NB4 (cell line): ENCODE data around the gene ITGA11.
A peak's percentile ranks its signal among the peaks of the same experiment; 100 is the strongest.

Experiments
- DNase-seq: peaks from one replicate; pipeline ENCODE4 v3.0.0; 2010; ENCODE audit warnings: low read depth
- H3K4me3 ChIP-seq: one replicate; pipeline ENCODE4 v1.5.1; 2011; ENCODE audit warnings: mild to moderate bottlenecking, low read depth, low read length, moderate library complexity
- CTCF ChIP-seq: IDR thresholded peaks from one replicate; pipeline ENCODE4 v1.5.1; 2012; ENCODE audit warnings: low read depth, low read length
- MAX ChIP-seq: IDR thresholded peaks from 2 replicates; pipeline ENCODE4 v1.6.1; 2011; ENCODE audit warnings: low read depth, low read length
- MYC ChIP-seq: IDR thresholded peaks from 2 replicates; pipeline ENCODE4 v1.6.1; 2011; ENCODE audit warnings: low read depth, low read length
- POLR2A ChIP-seq: IDR thresholded peaks from 2 replicates; pipeline ENCODE4 v1.6.1; 2011; ENCODE audit warnings: mild to moderate bottlenecking; ENCODE audit not compliant: insufficient read length; ENCODE audit errors: extremely low read depth

The ITGA11 gene

GRCh38 chr15:68370768-68371151 is 61.2 kb downstream of the ITGA11 start:
- TF ChIP-seq POLR2A (no peak), CTCF (no peak), MYC (no peak), MAX (no peak)
- no peak overlapping the region for H3K4me3 ChIP-seq
- DNase-seq, result no peak

GRCh38 chr15:68369931-68370767 is 61.8 kb downstream of the ITGA11 start:
- no peak for DNase-seq
- no peak for TF ChIP-seq MAX
- no peak for TF ChIP-seq MYC
- no peak overlapping the region for H3K4me3 ChIP-seq

- H3K4me3 ChIP-seq, result no peak overlapping the region
- no peak for DNase-seq
- no peak for TF ChIP-seq MYC
- no peak for TF ChIP-seq MAX
- TF ChIP-seq POLR2A, result no peak
- no peak for TF ChIP-seq CTCF
These were observed 63.1 kb downstream of the ITGA11 start for GRCh38 chr15:68368731-68369435.

- TF ChIP-seq MAX (no peak), POLR2A (no peak), MYC (no peak), CTCF (no peak)
- no peak overlapping the region for H3K4me3 ChIP-seq
- DNase-seq, result no peak
These were observed 64.0 kb downstream of the ITGA11 start for GRCh38 chr15:68367992-68368391.

GRCh38 chr15:68367226-68367625 is 64.7 kb downstream of the ITGA11 start:
- no peak overlapping the region for H3K4me3 ChIP-seq
- TF ChIP-seq MAX (no peak), POLR2A (no peak), MYC (no peak), CTCF (no peak)
- DNase-seq, result no peak

- DNase-seq, result peak; percentile 55
- TF ChIP-seq CTCF (no peak), POLR2A (no peak), MYC (no peak), MAX (no peak)
- no peak overlapping the region for H3K4me3 ChIP-seq
These were observed 65.6 kb downstream of the ITGA11 start for GRCh38 chr15:68366314-68366713.
